ENCODE data around the gene FAM229A. TPM values are rescaled to one million over a fixed set of nuclear protein-coding genes. Genes with fewer than 3 reads are reported as not detected.
"Not testable (repeated sequence)": the region's sequence is repeated elsewhere in the genome, so short reads cannot be mapped to it uniquely, and the experiment has no call there.

The FAM229A gene
- 10 to 100 TPM in 1 of 4 donors, 1 to 10 TPM in 3; 2.8 to 10.6 (median 8.5) TPM for polyA plus RNA-seq (ENCODE audit: insufficient read length in 4 of 4)

GRCh38 chr1:32362474-32363313, at the start of gene FAM229A, which contains the start of gene TSSK3:
TSS of gene FAM229A (minus strand) at chr1:32362485. CDS start at chr1:32362091, 394 bp downstream.
TSS of gene TSSK3 (plus strand) at chr1:32362539. CDS start at chr1:32362702, 163 bp downstream.
- no peak for DNase-seq (ENCODE audit: low read depth in 4 of 4, low spot score in 2 of 4)

GRCh38 chr1:32411261-32411660, 49.0 kb upstream of the FAM229A start:
- no peak for DNase-seq (ENCODE audit: low read depth in 4 of 4, low spot score in 2 of 4)

DNA sequence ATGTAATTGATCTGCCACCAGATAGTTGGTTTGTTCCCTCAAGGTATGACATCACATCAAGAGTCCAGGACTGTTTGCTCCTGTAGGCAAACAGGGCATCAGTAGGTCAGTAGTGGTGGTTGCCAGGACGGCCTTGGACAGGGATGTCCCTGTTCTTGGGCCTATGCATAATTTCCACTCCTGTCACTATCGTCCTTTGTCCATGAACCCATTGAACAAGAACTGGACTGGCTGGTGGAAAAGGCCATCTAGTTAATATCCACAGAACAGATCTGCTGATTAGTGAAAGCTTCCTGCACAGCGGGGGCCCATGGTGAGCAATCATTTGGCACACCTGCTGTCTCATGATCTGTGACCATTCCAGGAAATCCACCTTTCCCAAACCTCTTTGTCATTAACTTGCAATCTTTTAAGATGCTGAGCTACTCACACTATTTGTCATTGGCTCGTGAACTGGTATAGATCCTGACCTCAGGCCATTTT, 44.4 kb upstream of the FAM229A start:
- DNase-seq (ENCODE audit: low read depth in 4 of 4, low spot score in 2 of 4), result no peak

DNA sequence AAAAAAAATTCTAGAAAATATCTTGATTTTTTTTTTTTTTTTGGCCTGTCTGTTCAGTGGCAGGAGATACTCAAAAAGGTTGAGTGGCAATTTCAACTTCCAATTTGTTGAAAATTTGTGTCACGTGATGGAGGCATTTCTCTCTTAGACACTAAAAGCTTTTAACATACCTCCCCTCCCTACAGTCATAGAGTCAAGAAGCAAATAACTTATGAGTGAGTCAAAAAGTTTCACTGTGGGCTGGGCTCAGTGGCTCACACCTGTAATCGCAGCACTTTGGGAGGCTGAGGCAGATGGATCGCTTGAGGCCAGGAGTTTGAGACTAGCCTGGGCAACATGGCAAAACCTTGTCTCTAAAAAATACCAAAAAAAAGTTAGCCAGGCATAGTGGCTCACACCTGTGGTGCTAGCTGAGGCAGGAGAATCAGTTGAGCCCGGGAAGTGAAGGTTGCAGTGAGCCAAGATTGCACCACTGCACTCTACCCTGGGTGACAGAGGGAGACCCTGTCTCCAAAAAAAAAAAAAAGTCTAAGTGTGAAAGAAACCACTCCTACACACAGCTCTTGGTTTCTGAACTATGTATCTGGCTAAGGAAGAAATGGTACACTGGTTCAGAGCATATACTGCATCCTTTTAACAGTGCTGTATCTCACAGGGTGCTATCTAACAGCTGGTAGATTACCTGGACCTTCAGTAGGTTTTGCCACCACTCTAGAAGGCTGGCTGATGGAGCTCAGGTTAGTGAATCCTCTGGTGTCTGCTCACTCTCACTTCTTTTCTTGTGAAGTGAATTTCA, 43.6 kb upstream of the FAM229A start:
- no peak for DNase-seq (ENCODE audit: low read depth in 4 of 4, low spot score in 2 of 4)

DNA sequence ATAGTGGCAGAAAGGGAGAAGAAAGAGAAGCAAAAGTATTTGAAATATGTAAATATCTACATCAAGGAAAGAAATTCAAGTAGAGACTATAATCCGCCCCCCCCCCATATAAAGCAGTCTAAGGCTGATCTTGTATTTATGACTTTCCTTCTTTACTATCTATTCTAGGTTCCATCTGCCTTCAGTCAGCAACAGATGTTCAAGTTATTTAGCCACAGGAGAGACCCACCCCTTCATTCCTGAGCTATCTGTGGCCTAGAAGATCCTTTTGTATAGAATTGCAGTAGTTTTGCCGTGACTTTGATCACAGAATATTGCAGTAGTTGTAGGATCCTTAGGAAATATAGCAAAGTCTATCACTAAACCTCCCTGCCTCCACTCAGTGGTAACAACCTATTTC, 42.7 kb upstream of the FAM229A start:
- DNase-seq (ENCODE audit: low read depth in 4 of 4, low spot score in 2 of 4), result no peak

DNA sequence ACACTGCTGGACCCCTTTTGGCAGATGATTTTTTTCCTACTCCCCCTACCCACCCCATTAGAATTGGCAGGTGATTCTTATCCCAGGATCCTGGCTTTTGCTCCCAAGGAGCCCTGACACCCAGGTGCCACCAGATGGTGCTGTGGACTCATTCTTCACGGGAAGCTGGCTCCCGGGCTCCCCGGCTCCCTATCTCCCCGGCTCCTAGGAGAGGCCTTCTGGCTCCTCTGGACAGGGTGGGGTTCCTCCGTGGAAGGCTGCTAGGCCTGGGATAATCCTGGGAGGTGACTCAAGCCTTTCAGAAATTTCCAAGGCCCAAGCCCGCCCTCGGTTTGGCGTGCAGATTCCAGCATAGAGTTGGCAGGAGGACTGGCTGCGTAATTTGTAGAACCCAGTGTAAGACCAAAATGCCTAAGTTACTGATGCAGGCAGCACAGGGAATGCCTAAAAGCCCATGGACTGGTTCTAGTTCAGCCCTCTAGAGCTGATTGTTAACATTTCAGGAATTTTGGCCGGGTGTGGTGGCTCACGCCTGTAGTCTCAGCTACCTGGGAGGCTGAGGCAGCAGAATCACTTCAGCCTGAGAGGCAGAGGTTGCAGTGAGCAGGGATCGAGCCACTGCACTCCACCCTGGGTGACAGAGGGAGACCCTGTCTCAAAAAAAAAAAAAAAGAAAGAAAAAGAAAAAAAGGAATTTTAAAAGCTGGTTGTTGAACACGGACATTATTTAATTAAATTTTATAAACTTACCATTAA, 38.8 kb upstream of the FAM229A start:
- DNase-seq (ENCODE audit: low read depth in 4 of 4, low spot score in 2 of 4), result peak; percentile 41 to 69 (median 53)

DNA sequence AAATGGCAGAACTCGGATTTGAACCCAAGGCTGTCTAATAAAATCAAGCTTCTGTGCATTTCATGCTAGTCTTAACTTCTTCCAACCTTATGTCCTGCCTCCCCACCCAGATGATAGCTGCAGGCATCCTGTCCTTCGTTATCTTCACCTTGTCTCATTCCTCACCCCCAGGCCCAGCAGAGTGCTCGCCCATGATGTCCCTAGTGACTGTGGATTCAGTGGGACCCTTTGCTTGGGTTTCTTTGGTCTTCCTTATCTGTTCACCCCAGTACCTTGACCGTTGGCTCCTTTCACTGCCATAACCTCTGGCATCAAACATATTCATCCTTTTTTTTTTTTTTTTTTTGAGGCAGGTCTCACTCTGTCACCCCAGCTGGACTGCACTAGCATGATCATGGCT, 37.6 kb upstream of the FAM229A start:
- DNase-seq (ENCODE audit: low read depth in 4 of 4, low spot score in 2 of 4), result no peak

DNA sequence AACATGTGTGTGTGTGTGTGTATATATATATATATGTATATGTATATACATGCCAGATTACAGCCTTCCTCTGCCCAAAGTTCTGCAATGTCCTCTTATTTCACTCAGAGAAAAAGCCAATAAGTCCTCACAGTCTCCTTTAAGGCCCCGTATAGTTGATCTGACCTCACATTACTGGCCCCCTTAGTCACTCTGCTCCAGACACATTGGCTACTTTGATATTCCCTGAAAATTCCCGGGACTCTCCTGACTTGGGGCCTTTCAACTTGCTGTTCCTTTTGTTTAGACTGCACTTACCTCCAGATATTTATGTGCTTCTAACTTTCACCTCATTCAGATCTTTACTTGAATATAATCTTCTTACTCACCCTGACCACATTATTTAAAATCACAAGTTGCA, 36.1 kb upstream of the FAM229A start:
- DNase-seq (ENCODE audit: low read depth in 4 of 4, low spot score in 2 of 4), result no peak

DNA sequence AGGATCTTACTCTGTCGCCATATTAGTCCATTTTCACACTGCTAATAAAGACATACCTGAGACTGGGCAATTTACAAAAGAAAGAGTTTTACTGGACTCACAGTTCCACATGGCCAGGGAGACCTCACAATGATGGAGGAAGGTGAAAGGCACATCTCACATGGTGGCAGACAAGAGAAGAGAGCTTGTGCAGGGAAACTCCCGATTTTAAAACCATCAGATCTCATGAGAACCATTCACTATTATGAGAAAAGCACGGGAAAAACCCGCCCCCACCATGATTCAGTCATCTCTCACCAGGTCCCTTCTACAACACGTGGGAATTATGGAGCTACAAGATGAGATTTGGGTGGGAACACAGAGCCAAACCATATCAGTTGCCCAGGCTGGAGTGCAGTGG, 34.2 kb upstream of the FAM229A start:
- DNase-seq (ENCODE audit: low read depth in 4 of 4, low spot score in 2 of 4), result not testable (repeated sequence)

DNA sequence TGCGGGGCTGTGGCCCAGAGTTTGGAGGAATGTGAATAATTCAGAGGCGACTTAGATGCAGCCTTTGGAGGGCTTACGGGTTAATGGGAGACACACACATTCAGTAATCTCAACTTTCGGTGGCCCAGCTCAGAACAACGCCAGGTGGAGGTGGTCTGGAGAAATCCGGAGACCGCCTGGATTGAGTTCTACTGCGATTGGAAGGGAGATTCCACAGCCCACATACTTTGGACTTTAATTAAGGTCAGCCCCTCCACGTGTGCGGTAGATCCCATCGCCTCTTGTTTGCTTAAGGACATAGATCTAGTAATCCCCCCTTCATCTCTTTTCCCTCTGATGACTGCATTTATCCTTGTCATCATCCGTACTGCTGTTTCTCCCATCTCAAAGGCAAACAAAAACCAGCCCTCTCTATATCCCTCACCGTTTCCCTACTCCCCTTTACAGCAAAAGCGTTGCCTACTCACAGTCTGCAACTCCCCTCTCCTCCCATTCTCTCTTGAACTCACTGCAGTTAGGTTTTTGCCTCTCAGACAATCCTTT, 32.7 kb upstream of the FAM229A start:
- no peak for DNase-seq (ENCODE audit: low read depth in 4 of 4, low spot score in 2 of 4)

GRCh38 chr1:32394141-32394889, 32.0 kb upstream of the FAM229A start, which contains the start of gene BSDC1:
TSS of gene BSDC1 (minus strand) at chr1:32394441. CDS start at chr1:32394414, 27 bp downstream.
- DNase-seq (ENCODE audit: low read depth in 4 of 4, low spot score in 2 of 4), result peak; percentile 97 to 99 (median 98)

- peak in 1 of 4 donors; percentile 50 for DNase-seq (ENCODE audit: low read depth in 4 of 4, low spot score in 2 of 4)
Measured at GRCh38 chr1:32393832-32394140, 31.5 kb upstream of the FAM229A start.

DNA sequence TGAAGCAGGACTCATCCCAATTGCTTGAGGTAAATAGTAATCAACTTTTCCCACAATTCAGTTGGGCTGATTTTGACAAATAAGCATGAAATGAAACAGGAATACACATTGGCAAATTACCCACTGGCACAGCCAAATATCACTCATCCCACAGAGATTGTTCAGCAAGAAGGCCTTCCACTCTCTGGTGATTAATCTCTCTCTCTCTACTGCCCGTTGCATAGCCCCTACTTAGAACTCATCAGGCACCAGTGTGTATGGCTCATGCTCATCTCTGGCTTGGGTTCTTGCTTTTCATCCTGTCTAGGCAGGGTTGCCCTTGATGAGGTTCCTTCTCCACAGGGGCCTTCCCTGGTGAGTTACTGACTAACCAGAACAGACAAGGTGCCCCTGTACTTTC, 30.9 kb upstream of the FAM229A start:
- no peak for DNase-seq (ENCODE audit: low read depth in 4 of 4, low spot score in 2 of 4)

DNA sequence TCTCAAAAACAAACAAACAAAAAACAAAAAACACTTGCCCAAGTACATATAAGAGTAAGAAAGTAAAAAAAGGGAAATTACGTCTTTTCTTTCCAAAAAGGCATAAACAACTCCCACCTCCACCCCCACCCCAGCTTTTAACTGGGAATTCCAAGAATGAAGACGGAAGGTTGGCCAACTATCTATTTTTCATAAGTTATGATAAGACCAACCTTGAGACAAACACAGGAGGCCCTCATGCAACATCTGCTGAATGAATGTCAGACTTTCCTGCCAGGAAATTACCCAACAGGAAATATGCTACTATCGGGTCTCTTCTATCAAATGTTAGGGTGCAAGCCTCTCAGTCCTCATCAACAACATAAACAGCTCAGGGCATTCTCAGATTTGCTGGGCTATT, 30.0 kb upstream of the FAM229A start:
- no peak for DNase-seq (ENCODE audit: low read depth in 4 of 4, low spot score in 2 of 4)

GRCh38 chr1:32390904-32391870, 28.9 kb upstream of the FAM229A start:
- no peak for DNase-seq (ENCODE audit: low read depth in 4 of 4, low spot score in 2 of 4)

GRCh38 chr1:32388641-32389040, 26.4 kb upstream of the FAM229A start:
- DNase-seq (ENCODE audit: low read depth in 4 of 4, low spot score in 2 of 4), result no peak

- DNase-seq (ENCODE audit: low read depth in 4 of 4, low spot score in 2 of 4), result no peak
Measured at GRCh38 chr1:32386676-32387392, 24.5 kb upstream of the FAM229A start.

DNA sequence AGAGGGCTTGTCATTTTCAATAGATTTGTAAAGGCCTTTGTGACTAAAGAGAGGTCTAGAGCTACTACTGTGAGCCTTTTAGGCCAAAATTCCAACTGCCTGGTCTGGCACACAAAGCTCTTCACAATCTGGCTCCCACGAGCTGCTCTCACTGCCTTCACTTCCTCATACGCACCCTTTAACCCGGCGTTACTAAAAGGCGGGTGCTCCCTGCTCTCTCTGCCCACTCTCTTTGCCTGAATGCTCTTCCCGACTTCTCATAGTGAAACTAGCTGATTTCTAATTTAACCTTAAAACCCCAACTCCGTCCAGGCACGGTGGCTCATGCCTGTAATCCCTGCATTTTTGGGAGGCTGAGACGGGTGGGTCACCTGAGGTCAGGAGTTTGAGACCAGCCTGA, 17.8 kb upstream of the FAM229A start:
- no peak for DNase-seq (ENCODE audit: low read depth in 4 of 4, low spot score in 2 of 4)

Measured in left renal cortex interstitium (tissue), 4 donors.